NCI-H1092 treated with DMSO at 0.1 percent for 48 hours (cell line): Measurements from ENCODE around the gene PHF13.

Source experiments
- DNase-seq: peaks from one replicate; lab custom pipeline; 2025; lab: John Stamatoyannopoulos, UW

The PHF13 gene

GRCh38 chr1:6666696-6667095 is 53.2 kb downstream of the PHF13 start:
- no peak for DNase-seq

- DNase-seq = no peak
These were observed 53.6 kb downstream of the PHF13 start for GRCh38 chr1:6667139-6667538.

GRCh38 chr1:6668503-6668902 is 55.0 kb downstream of the PHF13 start:
- no peak for DNase-seq

GRCh38 chr1:6672558-6672957 is 59.0 kb downstream of the PHF13 start:
- DNase-seq = no peak
